Endothelial cell of umbilical vein (primary cell): Measurements from ENCODE around the gene MMP8.

Experiments
- CTCF ChIP-seq, 2 donors: IDR thresholded peaks; 1 replicate in 1 of 2; 2 replicates in 1 of 2; pipeline ENCODE4 v1.5.1; 2011; ENCODE audit warnings: low read length in 2 of 2, mild to moderate bottlenecking in 2 of 2, moderate library complexity in 2 of 2, control low read depth in 1 of 2, inconsistent platforms in 1 of 2, low read depth in 1 of 2; ENCODE audit not compliant: insufficient read depth in 1 of 2; ENCODE audit errors: extremely low read depth in 1 of 2
- EZH2 ChIP-seq: IDR thresholded peaks from 2 replicates; pipeline ENCODE4 v1.6.1; 2012; ENCODE audit warnings: borderline replicate concordance, low read depth, mild to moderate bottlenecking, moderate library complexity, low read length, inconsistent platforms; ENCODE audit not compliant: severe bottlenecking
- FOS ChIP-seq: IDR thresholded peaks from 2 replicates; pipeline ENCODE4 v1.6.1; 2011; ENCODE audit warnings: mild to moderate bottlenecking, low read length, moderate library complexity, borderline replicate concordance; ENCODE audit not compliant: insufficient read depth
- GATA2 ChIP-seq: IDR thresholded peaks from 2 replicates; pipeline ENCODE4 v1.7.0; 2011; ENCODE audit warnings: low read depth, mild to moderate bottlenecking, moderate library complexity, mixed read lengths, low read length; ENCODE audit not compliant: insufficient read length, insufficient read depth
- MYC ChIP-seq: IDR thresholded peaks from one replicate; pipeline ENCODE4 v1.6.1; 2011; ENCODE audit warnings: mild to moderate bottlenecking, low read depth, low read length
- POLR2A ChIP-seq: IDR thresholded peaks from 2 replicates; pipeline ENCODE4 v1.6.1; 2012; ENCODE audit warnings: low read depth, mild to moderate bottlenecking, control low read depth, low read length
- POLR2AphosphoS5 ChIP-seq: IDR thresholded peaks from 2 replicates; pipeline ENCODE4 v1.6.1; 2012; ENCODE audit warnings: low read depth, mild to moderate bottlenecking, control low read depth, low read length, moderate library complexity; ENCODE audit not compliant: insufficient read depth

- TF ChIP-seq CTCF (IDR thresholded peaks at IDR 0.05; ENCODE audit: extremely low read depth in 1 of 2, insufficient read depth in 1 of 2, low read depth in 1 of 2, low read length in 2 of 2): no peak
- TF ChIP-seq MYC: no peak
- TF ChIP-seq POLR2A: no peak
- TF ChIP-seq POLR2AphosphoS5: no peak
- TF ChIP-seq EZH2: no peak
- no peak for TF ChIP-seq FOS
- no peak for TF ChIP-seq GATA2
These were observed 26.9 kb upstream of the MMP8 start for GRCh38 chr11:102751673-102752072.
